ENCODE measurements around the gene EEF1E1. TPM values are rescaled to one million over a fixed set of nuclear protein-coding genes. Genes with fewer than 3 reads are reported as not detected.
"Not testable (repeated sequence)": the region's sequence is repeated elsewhere in the genome, so short reads cannot be mapped to it uniquely, and the experiment has no call there.

The EEF1E1 gene
- total and polyA plus RNA-seq, 9 of the 15 experiments (the other 6 are each of a cell fraction or from before 2014, with no cell fraction given), result 135 to 1,355 (median 327) TPM

DNA sequence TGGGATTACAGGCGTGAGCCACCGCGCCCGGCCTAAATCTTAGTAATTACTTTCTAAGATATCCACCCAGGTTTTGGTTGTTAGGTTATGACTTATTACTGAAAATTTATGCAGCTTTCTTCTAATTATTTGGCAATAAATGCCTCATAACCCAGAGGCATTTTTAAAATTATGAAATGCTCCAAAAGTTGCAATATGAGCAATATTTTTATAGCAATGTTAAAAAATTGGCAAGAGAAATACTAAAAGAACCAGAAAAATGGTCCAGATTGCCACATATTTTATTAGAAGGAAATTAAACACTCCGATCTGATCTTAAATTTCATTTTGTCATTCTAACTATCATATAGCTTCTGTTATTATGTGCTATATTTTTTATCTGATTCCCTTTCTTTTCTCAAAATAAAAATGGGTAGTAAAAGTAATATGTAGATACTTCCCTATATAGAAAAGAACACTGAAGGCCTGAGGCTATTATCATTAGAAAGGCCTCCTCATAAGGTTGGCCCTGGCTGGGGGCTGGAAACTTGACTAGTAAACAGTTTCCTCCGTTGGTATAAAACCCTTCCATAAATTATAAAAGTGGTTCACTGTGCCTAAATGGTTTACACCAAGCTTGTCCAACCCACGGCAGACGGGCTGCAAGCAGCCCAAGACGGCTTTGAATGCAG lies 60.3 kb downstream of the EEF1E1 start:
- no peaks in the 10 kb centered on the region for H3K9me1 ChIP-seq (ENCODE audit: control insufficient read depth, insufficient read depth, low read length)
- ATAC-seq (no peak), DNase-seq (ENCODE audit: extremely low read depth in 1 of 4, low spot score in 3 of 4) (no peak), FAIRE-seq (no peak)
- H4K20me1 ChIP-seq (replicated peaks; ENCODE audit: control insufficient read depth, insufficient read depth, low read length), result no peaks in the 10 kb centered on the region
- WGBS (ENCODE audit: insufficient coverage, low coverage, missing lambda C conversion rate), result 98% methylated on average over 9 of the region's 9 CpGs
- H2AFZ ChIP-seq (ENCODE audit: low read depth, low read length), result no peak overlapping the region
- H3K4me1 ChIP-seq (replicated peaks in 1 of 2; ENCODE audit: control insufficient read depth in 2 of 2, insufficient read depth in 2 of 2, low read length in 2 of 2), result no peaks in the 10 kb centered on the region
- CTCF ChIA-PET (ENCODE audit: low intra/inter-chr PET ratio), result interaction anchor here (0.6 kb wide), 1 partner anchor 12 kb away, joined by 3 read pairs; no protein-coding TSS in a partner anchor
- no peak overlapping the region for H3K9ac ChIP-seq (ENCODE audit: insufficient read depth in 1 of 2, low read depth in 2 of 2, low read length in 2 of 2)
- peaks cover 29% of the 10 kb centered on the region for H3K36me3 ChIP-seq (ENCODE audit: control insufficient read depth, insufficient read depth, low read length)
- no peak overlapping the region for H3K27ac ChIP-seq (ENCODE audit: extremely low read depth, low read depth, low read length)
- POLR2A ChIA-PET, result no interaction called here
- peaks cover 10% of the 10 kb centered on the region; the same call in 2 of the 3 replicates for H3K79me2 ChIP-seq (ENCODE audit: control insufficient read depth, insufficient read depth, low read length)
- no TSS peak for BruUV-seq (replicated peaks)
- intact Hi-C loops (cut with micrococcal nuclease), result no loop called here
- H3K4me2 ChIP-seq (ENCODE audit: insufficient read depth, low read length), result no peak overlapping the region
- H3K27me3 ChIP-seq (ENCODE audit: control insufficient read depth in 2 of 2, insufficient read depth in 2 of 2, low read length in 2 of 2), result no peaks in the 10 kb centered on the region
- no peaks in the 10 kb centered on the region for H3K9me3 ChIP-seq (replicated peaks; ENCODE audit: control insufficient read depth, insufficient read depth, low read depth, low read length)
- H3K4me3 ChIP-seq, result no peak overlapping the region
- TF ChIP-seq BACH1 (tag; IDR thresholded peaks at IDR 0.05) (no peak), TGIF2 (CRISPR knock-in tag; IDR thresholded peaks at IDR 0.05) (no peak), ZBTB17 (CRISPR knock-in tag; IDR thresholded peaks at IDR 0.05) (no peak), ZNF830 (CRISPR knock-in tag; IDR thresholded peaks at IDR 0.05) (no peak)
- in situ Hi-C loops (cut with MboI), result no loop called here

DNA sequence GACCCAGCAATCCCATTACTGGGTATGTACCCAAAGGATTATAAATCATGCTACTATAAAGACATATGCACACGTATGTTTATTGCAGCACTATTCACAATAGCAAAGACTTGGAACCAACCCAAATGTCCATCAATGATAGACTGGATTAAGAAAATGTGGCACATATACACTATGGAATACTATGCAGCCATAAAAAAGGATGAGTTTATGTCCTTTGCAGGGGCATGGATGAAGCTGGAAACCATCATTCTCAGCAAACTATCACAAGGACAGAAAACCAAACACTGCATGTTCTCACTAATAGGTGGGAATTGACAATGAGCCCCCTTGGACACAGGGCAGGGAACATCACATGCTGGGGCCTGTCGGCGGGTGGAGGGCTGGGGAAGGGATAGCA lies 68.2 kb downstream of the EEF1E1 start:
- TF ChIP-seq KDM1A (IDR thresholded peaks at IDR 0.05) (peak; percentile 19 to 45; a peak in 2 of 4 replicates), BCOR (IDR thresholded peaks at IDR 0.05) (0 out of 2 replicates have a peak, but pooled peaks have one; percentile 48), ZNF146 (CRISPR knock-in tag; IDR thresholded peaks at IDR 0.05; ENCODE audit: unreplicated experiment) (peak; percentile 75)
- ATAC-seq; H2AFZ ChIP-seq (ENCODE audit: low read depth, low read length); H3K4me2 ChIP-seq (ENCODE audit: insufficient read depth, low read length); in situ Hi-C loops (cut with MboI); H3K27ac ChIP-seq (ENCODE audit: extremely low read depth, low read depth, low read length); POLR2A ChIA-PET; H3K27me3 ChIP-seq (ENCODE audit: control insufficient read depth in 2 of 2, insufficient read depth in 2 of 2, low read length in 2 of 2); intact Hi-C loops (cut with micrococcal nuclease); DNase-seq (ENCODE audit: extremely low read depth in 1 of 4, low spot score in 3 of 4); BruUV-seq (replicated peaks); H3K4me1 ChIP-seq (replicated peaks in 1 of 2; ENCODE audit: control insufficient read depth in 2 of 2, insufficient read depth in 2 of 2, low read length in 2 of 2); FAIRE-seq; H3K9me3 ChIP-seq (replicated peaks; ENCODE audit: control insufficient read depth, insufficient read depth, low read depth, low read length); H3K9me1 ChIP-seq (ENCODE audit: control insufficient read depth, insufficient read depth, low read length); CTCF ChIA-PET (ENCODE audit: low intra/inter-chr PET ratio); H4K20me1 ChIP-seq (replicated peaks; ENCODE audit: control insufficient read depth, insufficient read depth, low read length); H3K36me3 ChIP-seq (ENCODE audit: control insufficient read depth, insufficient read depth, low read length); H3K9ac ChIP-seq (ENCODE audit: insufficient read depth in 1 of 2, low read depth in 2 of 2, low read length in 2 of 2); H3K4me3 ChIP-seq: not testable (repeated sequence)
- peaks cover 63% of the 10 kb centered on the region for H3K79me2 ChIP-seq (ENCODE audit: control insufficient read depth, insufficient read depth, low read length)
- WGBS (ENCODE audit: insufficient coverage, low coverage, missing lambda C conversion rate), result 89% methylated on average over 3 of the region's 3 CpGs
